H1 (cell line): Measurements from ENCODE around the gene NMT2. TPM values are rescaled to one million over a fixed set of nuclear protein-coding genes. Genes with fewer than 3 reads are reported as not detected.

ENCODE experiments used
- CTCF ChIA-PET: fragments of 300-600 bp; sonication (Branson Sonifier 250); formaldehyde crosslinking; loops from one replicate; lab custom pipeline; 2021; ENCODE audit not compliant: partially characterized antibody; lab: Charles Lee
- POLR2A ChIA-PET: fragments of 300-600 bp; sonication (Branson Sonifier 250); formaldehyde crosslinking; loops from one replicate; lab custom pipeline; 2021; ENCODE audit warnings: inconsistent platforms; ENCODE audit not compliant: partially characterized antibody; lab: Charles Lee
- DNase-seq, 2 experiments: peaks; one replicate each; pipeline versions ENCODE4 v3.0.0 to v3.0.0-alpha.2; 2010 to 2022; ENCODE audit warnings: low spot score in 2 of 2, low read depth in 1 of 2, mixed read lengths in 1 of 2
- FAIRE-seq: peaks from 2 replicates; lab custom pipeline; 2011; peaks lifted over from hg19 to GRCh38; lab: Jason Lieb, UNC
- H2AFZ ChIP-seq: 2 replicates; pipeline ENCODE4 v1.8.1; 2012; ENCODE audit warnings: low read length, inconsistent platforms
- H2AK5ac ChIP-seq: 2 replicates; pipeline ENCODE4 v1.6.1; 2013; ENCODE audit warnings: low read depth, low read length
- H2BK120ac ChIP-seq: replicated peaks from 2 replicates; pipeline ENCODE3; 2013; ENCODE audit warnings: low read depth, low read length, inconsistent platforms
- H2BK12ac ChIP-seq: 2 replicates; pipeline ENCODE4 v1.6.1; 2013; ENCODE audit warnings: low read depth, low read length
- H2BK15ac ChIP-seq: 2 replicates; pipeline ENCODE4 v1.6.1; 2013; ENCODE audit warnings: low read length
- H2BK20ac ChIP-seq: 2 replicates; pipeline ENCODE4 v1.6.1; 2013; ENCODE audit warnings: low read length
- H2BK5ac ChIP-seq: 2 replicates; pipeline ENCODE4 v1.6.1; 2013; ENCODE audit warnings: low read depth, low read length
- H3K14ac ChIP-seq: 2 replicates; pipeline ENCODE4 v1.6.1; 2013; ENCODE audit warnings: inconsistent platforms; ENCODE audit not compliant: insufficient read length
- H3K18ac ChIP-seq: 2 replicates; pipeline ENCODE4 v1.6.1; 2013; ENCODE audit warnings: low read length; ENCODE audit errors: extremely low read depth
- H3K23ac ChIP-seq: 2 replicates; pipeline ENCODE4 v1.6.1; 2013; ENCODE audit warnings: inconsistent platforms; ENCODE audit not compliant: insufficient read length
- H3K23me2 ChIP-seq: 2 replicates; pipeline ENCODE4 v1.6.1; 2013; ENCODE audit warnings: low read depth, low read length
- H3K27ac ChIP-seq: 2 replicates; pipeline ENCODE4 v1.6.1; 2011; ENCODE audit warnings: low read depth, low read length, inconsistent platforms
- H3K27me3 ChIP-seq, 4 experiments: replicated peaks in 1 of 4; 1 replicate in 1 of 4; 2 replicates in 3 of 4; pipeline versions ENCODE4 v1.6.1 to v1.8.1; 2011 to 2013; ENCODE audit warnings: low read length in 3 of 4, mild to moderate bottlenecking in 3 of 4, inconsistent platforms in 2 of 4, mixed read lengths in 2 of 4, moderate library complexity in 1 of 4; ENCODE audit not compliant: control insufficient read depth in 3 of 4, insufficient read depth in 3 of 4; ENCODE audit errors: extremely low read depth in 1 of 4
- H3K36me3 ChIP-seq, 4 experiments: 2 replicates each; pipeline versions ENCODE4 v1.6.1 to v1.8.1; 2011 to 2013; ENCODE audit warnings: mild to moderate bottlenecking in 4 of 4, low read length in 3 of 4, moderate library complexity in 2 of 4, control low read depth in 1 of 4, inconsistent platforms in 1 of 4; ENCODE audit not compliant: insufficient read depth in 4 of 4, control insufficient read depth in 2 of 4
- H3K4ac ChIP-seq: replicated peaks from 2 replicates; pipeline ENCODE3; 2013; ENCODE audit warnings: low read length, low read depth, mixed read lengths, inconsistent platforms; ENCODE audit not compliant: insufficient read length
- H3K4me1 ChIP-seq, 4 experiments: replicated peaks in 1 of 4; 1 replicate in 1 of 4; 2 replicates in 3 of 4; pipeline versions ENCODE4 v1.6.1 to v1.8.1; 2011 to 2013; ENCODE audit warnings: low read length in 3 of 4, inconsistent platforms in 2 of 4, mixed read lengths in 1 of 4; ENCODE audit not compliant: insufficient read depth in 4 of 4, control insufficient read depth in 3 of 4
- H3K4me2 ChIP-seq, 2 experiments: 2 replicates each; pipeline versions ENCODE4 v1.6.1 to v1.8.1; 2011 to 2013; ENCODE audit warnings: low read depth in 2 of 2, low read length in 2 of 2, control low read depth in 1 of 2, inconsistent platforms in 1 of 2, mild to moderate bottlenecking in 1 of 2; ENCODE audit not compliant: insufficient read depth in 1 of 2
- H3K4me3 ChIP-seq, 4 experiments: fragments of 200-600, 300-600 bp in 1 of 4; sonication (generic), shearing (Covaris generic), sonication (Bioruptor Twin) in 1 of 4; 2 replicates each; pipeline versions ENCODE4 v1.5.1 to v1.8.1; 2011 to 2016; ENCODE audit warnings: low read length in 4 of 4, low read depth in 3 of 4, control low read depth in 2 of 4, inconsistent platforms in 2 of 4, mild to moderate bottlenecking in 2 of 4, mixed read lengths in 1 of 4, moderate library complexity in 1 of 4; ENCODE audit not compliant: insufficient read depth in 2 of 4; ENCODE audit errors: extremely low read depth in 1 of 4
- H3K56ac ChIP-seq: replicated peaks from 2 replicates; pipeline ENCODE3; 2013; ENCODE audit warnings: low read depth, mild to moderate bottlenecking, mixed read lengths, low read length, inconsistent platforms; ENCODE audit not compliant: insufficient read length
- H3K79me1 ChIP-seq: 2 replicates; pipeline ENCODE4 v1.6.1; 2013; ENCODE audit warnings: low read depth, low read length, control low read depth
- H3K79me2 ChIP-seq, 2 experiments: 2 replicates each; pipeline versions ENCODE4 v1.6.1 to v1.8.1; 2012 to 2013; ENCODE audit warnings: low read length in 2 of 2, mild to moderate bottlenecking in 2 of 2, inconsistent platforms in 1 of 2; ENCODE audit not compliant: insufficient read depth in 2 of 2, control insufficient read depth in 1 of 2
- H3K9ac ChIP-seq, 4 experiments: replicated peaks in 1 of 4; 1 replicate in 1 of 4; 2 replicates in 3 of 4; pipeline versions ENCODE4 v1.6.1 to v1.8.1; 2011 to 2013; ENCODE audit warnings: low read depth in 3 of 4, low read length in 3 of 4, control low read depth in 2 of 4, mild to moderate bottlenecking in 2 of 4, moderate library complexity in 2 of 4, inconsistent platforms in 1 of 4; ENCODE audit errors: extremely low read depth in 1 of 4
- H3K9me3 ChIP-seq, 2 experiments: 2 replicates each; pipeline versions ENCODE4 v1.6.1 to v1.8.1; 2012 to 2013; ENCODE audit warnings: mild to moderate bottlenecking in 2 of 2, moderate library complexity in 2 of 2, control low read depth in 1 of 2, inconsistent platforms in 1 of 2, low read depth in 1 of 2, low read length in 1 of 2, mixed read lengths in 1 of 2; ENCODE audit not compliant: insufficient read depth in 2 of 2
- H4K20me1 ChIP-seq, 2 experiments: replicated peaks in 1 of 2; 2 replicates each; pipeline versions ENCODE3 to v1.8.1; 2011 to 2013; ENCODE audit warnings: inconsistent platforms in 2 of 2, low read length in 2 of 2, mild to moderate bottlenecking in 1 of 2; ENCODE audit not compliant: insufficient read depth in 2 of 2, control insufficient read depth in 1 of 2
- H4K5ac ChIP-seq: 2 replicates; pipeline ENCODE4 v1.6.1; 2013; ENCODE audit warnings: low read length, low read depth, mixed read lengths, inconsistent platforms; ENCODE audit not compliant: insufficient read length
- H4K8ac ChIP-seq: 2 replicates; pipeline ENCODE4 v1.8.0; 2013; ENCODE audit warnings: mild to moderate bottlenecking, moderate library complexity, low read length, inconsistent platforms; ENCODE audit not compliant: insufficient read depth; ENCODE audit errors: extremely low read depth
- H4K91ac ChIP-seq: replicated peaks from 2 replicates; pipeline ENCODE3; 2013; ENCODE audit warnings: low read length, mixed read lengths, inconsistent platforms; ENCODE audit not compliant: insufficient read length
- RFX5 ChIP-seq: IDR thresholded peaks from 2 replicates; pipeline ENCODE4 v1.6.1; 2011; ENCODE audit warnings: low read depth, low read length, improper control_type of control experiment, borderline replicate concordance
- SIRT6 ChIP-seq: IDR thresholded peaks from one replicate; pipeline ENCODE4 v1.7.1; 2012; ENCODE audit warnings: low read length, inconsistent platforms
- SUZ12 ChIP-seq: fragments of 200-600 bp; sonication (generic); IDR thresholded peaks from 2 replicates; pipeline ENCODE4 v1.6.1; 2012; ENCODE audit warnings: mild to moderate bottlenecking, inconsistent platforms, low read length, moderate library complexity, mixed read lengths
- WGBS, 2 experiments: shearing (Covaris generic) in 1 of 2; methylation state at CpG; one replicate each; pipeline versions ENCODE4 v1.1.6 to v1.1.7; 2013 to 2015; ENCODE audit warnings: low lambda C conversion rate in 2 of 2, mixed read lengths in 2 of 2, inconsistent platforms in 1 of 2, low coverage in 1 of 2, missing lambda C conversion rate in 1 of 2; ENCODE audit not compliant: insufficient replicate concordance in 2 of 2, insufficient coverage in 1 of 2, insufficient read length in 1 of 2; ENCODE audit errors: extremely low coverage in 1 of 2, missing lambda C conversion rate in 1 of 2; 5-methylcytosine and 5-hydroxymethylcytosine counted together
- polyA plus RNA-seq, 7 experiments: library from polyadenylated mRNA; depleted of rRNA in 3 of 7; stranded (reverse) in 5 of 7; unstranded in 2 of 7; fragments of >200 nt in 5 of 7; fragments of 200-250 nt in 2 of 7; gene quantifications; 1 replicate in 5 of 7; 2 replicates in 1 of 7; 4 replicates in 1 of 7; pipeline versions ENCODE4 v1.2.1 to v1.2.3, GENCODE V29; 2011 to 2013; ENCODE audit warnings: missing spikeins in 2 of 7, mixed read lengths in 2 of 7
- total RNA-seq: library from RNA; stranded (reverse); fragmentation: NEBNext Ultra II Directional; extraction: Animal tissue kit (Norgen Biotek cat#: 25700); gene quantifications from 2 replicates; pipeline ENCODE4 v1.2.1, GENCODE V29; 2021

The NMT2 gene
- total and polyA plus RNA-seq, 2 of the 8 experiments (the other 6 are each of a cell fraction or from before 2014, with no cell fraction given), result 4.4 to 15.4 TPM

- no peak overlapping the region for H2AK5ac ChIP-seq
- H3K79me2 ChIP-seq, result no peaks in the 10 kb centered on the region
- FAIRE-seq (no peak), DNase-seq (no peak)
- H3K36me3 ChIP-seq, result no peaks in the 10 kb centered on the region
- no peak overlapping the region for H3K4ac ChIP-seq
- peaks cover 10 to 16% of the 10 kb centered on the region in 2 experiments; a peak in 3 of 4 replicates for H3K9me3 ChIP-seq
- H3K4me3 ChIP-seq, result no peak overlapping the region
- H3K4me2 ChIP-seq, result no peak overlapping the region
- no peaks in the 10 kb centered on the region for H3K79me1 ChIP-seq
- H2BK5ac ChIP-seq, result no peak overlapping the region
- no peak overlapping the region for H4K91ac ChIP-seq
- no peaks in the 10 kb centered on the region for H3K23me2 ChIP-seq
- H3K23ac ChIP-seq, result no peak overlapping the region
- WGBS, 2 experiments, result 86% methylated on average over 5 of the region's 5 CpGs; no CpG with 5 or more reads in 1 of the 2 experiments
- H3K56ac ChIP-seq, result no peak overlapping the region
- CTCF ChIA-PET, result interaction anchor here (1.0 kb wide), 1 partner anchor 39 kb away, joined by 4 read pairs; no protein-coding TSS in a partner anchor
- no peak overlapping the region for H2BK20ac ChIP-seq
- H4K5ac ChIP-seq, result no peak overlapping the region
- H2BK120ac ChIP-seq, result no peak overlapping the region
- H3K9ac ChIP-seq, result no peak overlapping the region
- no peak overlapping the region for H3K27ac ChIP-seq
- POLR2A ChIA-PET, result interaction anchor here (0.7 kb wide), 1 partner anchor 9 kb away, joined by 3 read pairs; no protein-coding TSS in a partner anchor
- no peak overlapping the region for H3K18ac ChIP-seq
- H3K27me3 ChIP-seq, result no peaks in the 10 kb centered on the region
- no peak overlapping the region for H4K8ac ChIP-seq
- no peaks in the 10 kb centered on the region for H3K4me1 ChIP-seq
- no peak overlapping the region for H3K14ac ChIP-seq
- TF ChIP-seq RFX5 (no peak), SIRT6 (no peak), SUZ12 (no peak)
- no peak overlapping the region for H2BK12ac ChIP-seq
- no peak overlapping the region for H2AFZ ChIP-seq
- H2BK15ac ChIP-seq, result no peak overlapping the region
- H4K20me1 ChIP-seq, result no peaks in the 10 kb centered on the region
Observed at GRCh38 chr10:15067154-15067553, 101.3 kb downstream of the NMT2 start.
